Measurements from ENCODE around the gene MREG. TPM values are rescaled to one million over a fixed set of nuclear protein-coding genes. Genes with fewer than 3 reads are reported as not detected.
A peak's percentile ranks its signal among the peaks of the same experiment; 100 is the strongest.

The MREG gene
- total and polyA plus RNA-seq, 5 donors from 2014 or later = 0.75 to 10.8 (median 2.4) TPM

DNA sequence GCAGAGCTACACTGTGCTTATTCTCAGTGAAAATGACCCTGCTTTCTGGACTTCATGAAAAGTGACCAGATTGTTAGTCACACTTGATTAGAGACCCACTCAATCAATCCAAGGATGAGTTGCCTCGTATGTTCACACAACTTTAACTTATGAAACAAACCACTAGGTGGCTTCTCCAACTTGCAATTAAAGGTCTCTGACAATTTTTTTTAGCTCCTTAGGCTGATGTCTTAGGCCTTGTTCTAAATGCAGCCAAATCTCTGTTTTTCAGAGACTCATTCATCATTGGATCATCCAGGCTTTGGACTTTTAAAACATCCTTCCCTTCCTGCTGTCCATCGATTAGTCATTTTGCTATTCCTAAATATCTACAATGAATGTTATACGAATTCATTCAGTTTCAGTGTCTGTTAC lies 63.4 kb downstream of the MREG start:
- H3K9me3 ChIP-seq (ENCODE audit: control insufficient read depth in 2 of 2, low read length in 2 of 2) = no peaks in the 10 kb centered on the region
- peak in 1 of 2 donors; percentile 28 for ATAC-seq (ENCODE audit: low read depth in 2 of 2)
- Mint-ChIP-seq H3K4me3 (no peak overlapping the region), H3K36me3 (peaks cover 32% of the 10 kb centered on the region), H3K4me1 (peaks cover 0 to 4% (median 0%) of the 10 kb centered on the region in 4 donors), H3K9me3 (no peaks in the 10 kb centered on the region), H3K27ac (no peak overlapping the region), H3K27me3 (no peaks in the 10 kb centered on the region)
- H3K4me3 ChIP-seq (ENCODE audit: low read depth, low read length) = no peak overlapping the region
- H3K36me3 ChIP-seq (ENCODE audit: control insufficient read depth, insufficient read depth, low read length) = peaks cover 16% of the 10 kb centered on the region
- DNase-seq = peak in 2 of 3 donors; percentile 29 to 64
- H3K27me3 ChIP-seq (ENCODE audit: control insufficient read depth, insufficient read depth, low read length) = no peaks in the 10 kb centered on the region
- H3K27ac ChIP-seq (ENCODE audit: insufficient read depth, low read length, poor library complexity, severe bottlenecking) = no peak overlapping the region
- no peaks in the 10 kb centered on the region for H3K4me1 ChIP-seq (ENCODE audit: control insufficient read depth, insufficient read depth, low read length, poor library complexity, severe bottlenecking)

DNA sequence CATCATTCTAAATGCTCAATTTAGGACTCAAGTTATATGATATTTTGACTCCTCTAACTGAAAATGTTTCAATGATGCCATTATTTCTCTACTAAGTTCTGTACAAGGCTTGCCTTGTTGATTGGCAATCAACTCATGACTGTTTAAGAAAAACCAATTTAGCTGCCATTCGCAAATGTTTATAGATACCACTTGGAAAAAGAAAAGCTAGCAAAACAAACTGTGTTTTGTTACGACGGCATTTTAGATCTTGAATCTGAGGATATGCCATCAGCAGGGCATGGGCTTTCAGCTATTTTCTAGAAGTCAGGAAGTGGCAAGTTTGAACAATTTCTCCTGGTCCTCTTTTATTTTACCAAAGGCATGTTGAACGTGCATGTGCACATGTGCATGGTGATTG lies 65.3 kb downstream of the MREG start:
- Histone ChIP-seq H3K9me3 (ENCODE audit: control insufficient read depth in 2 of 2, low read length in 2 of 2) (no peaks in the 10 kb centered on the region), H3K27ac (ENCODE audit: insufficient read depth, low read length, poor library complexity, severe bottlenecking) (no peak overlapping the region)
- no peak for ATAC-seq (ENCODE audit: low read depth in 2 of 2)

DNA sequence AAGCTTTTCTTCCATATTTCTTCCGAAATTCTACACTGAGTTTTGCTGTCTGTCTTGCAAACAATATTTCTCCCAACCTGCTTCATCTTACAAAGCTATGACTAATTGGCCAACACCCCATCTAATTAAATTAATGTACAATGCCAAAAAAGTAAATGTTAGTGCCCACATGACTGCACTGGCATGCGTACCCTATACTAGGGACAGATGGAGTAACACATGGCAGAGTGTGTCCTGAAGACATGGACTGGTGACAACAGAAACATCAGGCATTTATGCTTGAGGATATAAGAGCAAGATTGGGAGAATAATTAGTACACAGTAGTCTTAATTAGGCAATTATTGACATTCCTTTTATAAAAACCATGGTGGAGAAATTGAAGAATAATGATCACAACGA lies 66.8 kb downstream of the MREG start:
- no peaks in the 10 kb centered on the region for H3K27me3 ChIP-seq (ENCODE audit: control insufficient read depth, insufficient read depth, low read length)
- Mint-ChIP-seq H3K36me3 (peaks cover 33% of the 10 kb centered on the region), H3K27ac (no peak overlapping the region), H3K4me1 (no peaks in the 10 kb centered on the region), H3K27me3 (no peaks in the 10 kb centered on the region), H3K9me3 (no peaks in the 10 kb centered on the region), H3K4me3 (no peak overlapping the region)
- ATAC-seq (ENCODE audit: low read depth in 2 of 2) (no peak), DNase-seq (no peak)
- H3K9me3 ChIP-seq (ENCODE audit: control insufficient read depth in 2 of 2, low read length in 2 of 2) = no peaks in the 10 kb centered on the region
- no peak overlapping the region for H3K27ac ChIP-seq (ENCODE audit: insufficient read depth, low read length, poor library complexity, severe bottlenecking)
- H3K4me3 ChIP-seq (ENCODE audit: low read depth, low read length) = no peak overlapping the region
- peaks cover 32% of the 10 kb centered on the region for H3K36me3 ChIP-seq (ENCODE audit: control insufficient read depth, insufficient read depth, low read length)
- no peaks in the 10 kb centered on the region for H3K4me1 ChIP-seq (ENCODE audit: control insufficient read depth, insufficient read depth, low read length, poor library complexity, severe bottlenecking)

More for the DNA sequence above, 65.3 kb downstream of the MREG start:
- H3K27me3 ChIP-seq (ENCODE audit: control insufficient read depth, insufficient read depth, low read length) = no peaks in the 10 kb centered on the region
- no peaks in the 10 kb centered on the region for H3K27me3 Mint-ChIP-seq
- H3K36me3 Mint-ChIP-seq = peaks cover 38% of the 10 kb centered on the region
- peaks cover 28% of the 10 kb centered on the region for H3K36me3 ChIP-seq (ENCODE audit: control insufficient read depth, insufficient read depth, low read length)
- H3K27ac Mint-ChIP-seq = no peak overlapping the region
- no peaks in the 10 kb centered on the region for H3K4me1 ChIP-seq (ENCODE audit: control insufficient read depth, insufficient read depth, low read length, poor library complexity, severe bottlenecking)
- DNase-seq = no peak
- no peak overlapping the region for H3K4me3 Mint-ChIP-seq
- H3K4me1 Mint-ChIP-seq = peaks cover 0 to 4% (median 0%) of the 10 kb centered on the region in 4 donors
- H3K9me3 Mint-ChIP-seq = no peaks in the 10 kb centered on the region
- no peak overlapping the region for H3K4me3 ChIP-seq (ENCODE audit: low read depth, low read length)

- no peak for ATAC-seq (ENCODE audit: low read depth in 2 of 2)
- Histone ChIP-seq H3K4me3 (ENCODE audit: low read depth, low read length) (no peak overlapping the region), H3K9me3 (ENCODE audit: control insufficient read depth in 2 of 2, low read length in 2 of 2) (no peaks in the 10 kb centered on the region), H3K4me1 (ENCODE audit: control insufficient read depth, insufficient read depth, low read length, poor library complexity, severe bottlenecking) (no peaks in the 10 kb centered on the region), H3K27me3 (ENCODE audit: control insufficient read depth, insufficient read depth, low read length) (no peaks in the 10 kb centered on the region), H3K36me3 (ENCODE audit: control insufficient read depth, insufficient read depth, low read length) (peaks cover 38% of the 10 kb centered on the region), H3K27ac (ENCODE audit: insufficient read depth, low read length, poor library complexity, severe bottlenecking) (no peak overlapping the region)
- H3K27ac Mint-ChIP-seq = no peak overlapping the region
- no peaks in the 10 kb centered on the region for H3K4me1 Mint-ChIP-seq
- no peaks in the 10 kb centered on the region for H3K9me3 Mint-ChIP-seq
- no peaks in the 10 kb centered on the region for H3K27me3 Mint-ChIP-seq
- DNase-seq = no peak
- H3K36me3 Mint-ChIP-seq = peaks cover 43% of the 10 kb centered on the region
- H3K4me3 Mint-ChIP-seq = no peak overlapping the region
Measured at GRCh38 chr2:215942194-215942593, 71.2 kb downstream of the MREG start.

GRCh38 chr2:215941726-215942125 lies 71.6 kb downstream of the MREG start:
- no peak overlapping the region for H3K4me3 Mint-ChIP-seq
- no peak overlapping the region for H3K27ac Mint-ChIP-seq
- H3K27me3 Mint-ChIP-seq = no peaks in the 10 kb centered on the region
- H3K9me3 Mint-ChIP-seq = no peaks in the 10 kb centered on the region
- no peaks in the 10 kb centered on the region for H3K4me1 Mint-ChIP-seq
- no peak overlapping the region for H3K4me3 ChIP-seq (ENCODE audit: low read depth, low read length)
- no peaks in the 10 kb centered on the region for H3K9me3 ChIP-seq (ENCODE audit: control insufficient read depth in 2 of 2, low read length in 2 of 2)
- H3K36me3 ChIP-seq (ENCODE audit: control insufficient read depth, insufficient read depth, low read length) = peaks cover 37% of the 10 kb centered on the region
- H3K27ac ChIP-seq (ENCODE audit: insufficient read depth, low read length, poor library complexity, severe bottlenecking) = no peak overlapping the region
- no peaks in the 10 kb centered on the region for H3K4me1 ChIP-seq (ENCODE audit: control insufficient read depth, insufficient read depth, low read length, poor library complexity, severe bottlenecking)
- H3K27me3 ChIP-seq (ENCODE audit: control insufficient read depth, insufficient read depth, low read length) = no peaks in the 10 kb centered on the region
- peaks cover 43% of the 10 kb centered on the region for H3K36me3 Mint-ChIP-seq
- DNase-seq (no peak), ATAC-seq (ENCODE audit: low read depth in 2 of 2) (no peak)

DNA sequence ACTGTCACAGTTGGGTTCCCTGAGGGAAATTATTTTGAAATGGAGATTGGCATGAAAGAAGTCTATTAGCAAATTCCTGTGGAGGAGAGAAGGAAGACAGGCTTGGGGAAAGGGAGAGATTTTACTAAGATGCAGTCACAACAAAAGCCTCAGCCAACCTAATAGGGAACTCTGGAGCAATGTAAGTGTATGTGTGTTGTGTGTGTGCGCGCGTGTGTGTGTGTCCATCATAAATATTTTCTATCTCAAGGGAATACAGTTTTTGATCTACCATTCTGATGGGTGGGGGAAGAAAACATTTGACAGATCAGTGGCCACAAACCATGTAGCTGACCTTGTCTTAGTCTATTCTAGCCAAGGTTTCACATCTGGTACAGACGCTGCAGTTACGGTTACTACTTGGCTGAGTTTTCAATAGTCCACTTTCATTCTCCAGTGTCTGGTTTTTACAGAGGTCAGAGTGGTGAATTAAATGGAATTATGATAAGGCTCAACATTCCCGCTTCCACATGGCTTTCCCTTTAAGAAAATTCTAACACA lies 72.6 kb downstream of the MREG start:
- Mint-ChIP-seq H3K9me3 (no peaks in the 10 kb centered on the region), H3K27me3 (no peaks in the 10 kb centered on the region), H3K4me1 (no peaks in the 10 kb centered on the region), H3K4me3 (no peak overlapping the region), H3K27ac (no peak overlapping the region), H3K36me3 (peaks cover 35% of the 10 kb centered on the region)
- Histone ChIP-seq H3K4me1 (ENCODE audit: control insufficient read depth, insufficient read depth, low read length, poor library complexity, severe bottlenecking) (no peaks in the 10 kb centered on the region), H3K9me3 (ENCODE audit: control insufficient read depth in 2 of 2, low read length in 2 of 2) (no peaks in the 10 kb centered on the region), H3K4me3 (ENCODE audit: low read depth, low read length) (no peak overlapping the region), H3K36me3 (ENCODE audit: control insufficient read depth, insufficient read depth, low read length) (peaks cover 28% of the 10 kb centered on the region), H3K27me3 (ENCODE audit: control insufficient read depth, insufficient read depth, low read length) (no peaks in the 10 kb centered on the region), H3K27ac (ENCODE audit: insufficient read depth, low read length, poor library complexity, severe bottlenecking) (no peak overlapping the region)
- no peak for ATAC-seq (ENCODE audit: low read depth in 2 of 2)
- no peak for DNase-seq

GRCh38 chr2:215937190-215937589 lies 76.2 kb downstream of the MREG start:
- Mint-ChIP-seq H3K9me3 (no peaks in the 10 kb centered on the region), H3K27ac (no peak overlapping the region), H3K4me3 (no peak overlapping the region), H3K36me3 (peaks cover 11% of the 10 kb centered on the region), H3K27me3 (no peaks in the 10 kb centered on the region), H3K4me1 (no peaks in the 10 kb centered on the region)
- ATAC-seq (ENCODE audit: low read depth in 2 of 2) (no peak), DNase-seq (no peak)
- Histone ChIP-seq H3K27ac (ENCODE audit: insufficient read depth, low read length, poor library complexity, severe bottlenecking) (no peak overlapping the region), H3K4me3 (ENCODE audit: low read depth, low read length) (no peak overlapping the region), H3K4me1 (ENCODE audit: control insufficient read depth, insufficient read depth, low read length, poor library complexity, severe bottlenecking) (no peaks in the 10 kb centered on the region), H3K9me3 (ENCODE audit: control insufficient read depth in 2 of 2, low read length in 2 of 2) (no peaks in the 10 kb centered on the region), H3K36me3 (ENCODE audit: control insufficient read depth, insufficient read depth, low read length) (peaks cover 9% of the 10 kb centered on the region), H3K27me3 (ENCODE audit: control insufficient read depth, insufficient read depth, low read length) (no peaks in the 10 kb centered on the region)

- no peaks in the 10 kb centered on the region for H3K27me3 ChIP-seq (ENCODE audit: control insufficient read depth, insufficient read depth, low read length)
- H3K9me3 ChIP-seq (ENCODE audit: control insufficient read depth in 2 of 2, low read length in 2 of 2) = no peaks in the 10 kb centered on the region
- Mint-ChIP-seq H3K4me1 (peaks cover 0 to 4% (median 0%) of the 10 kb centered on the region in 4 donors), H3K27ac (no peak overlapping the region), H3K9me3 (no peaks in the 10 kb centered on the region), H3K4me3 (no peak overlapping the region), H3K27me3 (no peaks in the 10 kb centered on the region), H3K36me3 (no peaks in the 10 kb centered on the region)
- H3K27ac ChIP-seq (ENCODE audit: insufficient read depth, low read length, poor library complexity, severe bottlenecking) = no peak overlapping the region
- no peak overlapping the region for H3K4me3 ChIP-seq (ENCODE audit: low read depth, low read length)
- ATAC-seq (ENCODE audit: low read depth in 2 of 2) = no peak
- H3K4me1 ChIP-seq (ENCODE audit: control insufficient read depth, insufficient read depth, low read length, poor library complexity, severe bottlenecking) = no peaks in the 10 kb centered on the region
- no peaks in the 10 kb centered on the region for H3K36me3 ChIP-seq (ENCODE audit: control insufficient read depth, insufficient read depth, low read length)
- no peak for DNase-seq
Measured at GRCh38 chr2:215933151-215933550, 80.2 kb downstream of the MREG start.
